GM18870 (cell line): ENCODE results near the gene EDAR.

Source experiments
- ATAC-seq: cut with Tn5 transposase; IDR thresholded peaks from one replicate; pipeline ENCODE4 v1.9.1; 2021; ENCODE audit warnings: moderate library complexity; ENCODE audit not compliant: unreplicated experiment

Gene EDAR

DNA sequence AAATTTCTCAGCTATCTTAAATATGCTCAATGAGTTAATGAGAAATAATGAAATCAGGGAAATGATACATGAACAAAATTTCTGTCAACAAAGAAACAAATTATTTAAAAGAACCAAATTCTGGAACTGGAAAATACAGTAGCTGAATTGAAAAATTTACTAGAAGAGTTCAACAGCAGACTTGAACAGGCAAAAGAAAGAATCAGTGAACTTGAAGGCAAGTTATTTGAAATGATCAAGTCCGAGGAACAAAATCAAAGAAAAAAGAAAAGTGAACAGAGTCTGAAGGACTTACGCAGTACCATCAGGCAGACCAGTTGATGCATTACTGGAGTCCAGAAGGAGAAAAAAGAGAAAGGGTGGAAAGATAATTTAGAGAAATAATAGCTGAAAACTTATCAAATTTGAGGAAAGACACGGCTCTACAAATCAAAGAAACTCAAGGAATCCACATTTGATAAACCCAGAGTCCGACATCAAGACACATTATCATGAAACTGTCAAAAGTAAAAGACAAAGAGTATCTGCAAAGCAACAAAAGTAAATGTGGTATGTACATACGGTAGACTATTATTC, 118.9 kb downstream of the EDAR start:
- ATAC-seq, result no peak

DNA sequence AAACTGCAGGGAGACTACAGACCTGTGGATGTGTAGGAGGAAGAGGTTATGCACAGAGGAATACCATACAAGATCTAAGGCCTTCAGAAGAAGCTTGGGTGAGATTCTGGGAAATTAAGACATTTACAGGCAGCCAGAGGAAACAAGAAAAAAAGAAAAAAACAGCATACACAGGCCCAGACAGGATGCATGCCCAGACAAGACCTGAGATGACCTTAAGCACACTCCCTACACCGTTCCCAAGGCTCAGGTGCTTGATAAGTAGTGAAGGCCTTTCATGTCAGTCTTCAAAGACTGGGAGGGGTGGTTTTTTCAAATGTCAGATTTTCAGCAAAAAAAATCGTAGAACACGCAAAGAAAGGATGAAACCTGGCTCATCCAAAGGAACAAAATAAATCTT, 119.5 kb downstream of the EDAR start:
- ATAC-seq, result no peak

DNA sequence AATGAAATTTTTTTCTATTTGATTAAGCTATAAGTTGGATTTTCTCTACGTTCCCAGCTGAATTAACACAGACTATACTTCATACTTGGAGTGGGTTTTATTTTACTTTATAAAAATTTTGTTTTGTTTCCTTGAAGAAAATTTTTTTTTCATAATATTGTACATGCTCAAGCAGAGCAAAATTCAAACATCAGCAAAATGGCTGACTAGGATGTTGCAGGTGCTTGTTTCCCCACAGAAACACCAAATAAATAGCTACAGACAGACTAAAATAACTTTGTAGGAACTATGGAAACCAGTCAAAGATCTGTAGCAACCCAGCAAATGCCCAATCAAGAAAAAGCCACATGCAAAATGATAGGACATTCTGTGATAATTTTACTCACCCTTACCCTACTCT, 120.1 kb downstream of the EDAR start:
- ATAC-seq, result no peak

DNA sequence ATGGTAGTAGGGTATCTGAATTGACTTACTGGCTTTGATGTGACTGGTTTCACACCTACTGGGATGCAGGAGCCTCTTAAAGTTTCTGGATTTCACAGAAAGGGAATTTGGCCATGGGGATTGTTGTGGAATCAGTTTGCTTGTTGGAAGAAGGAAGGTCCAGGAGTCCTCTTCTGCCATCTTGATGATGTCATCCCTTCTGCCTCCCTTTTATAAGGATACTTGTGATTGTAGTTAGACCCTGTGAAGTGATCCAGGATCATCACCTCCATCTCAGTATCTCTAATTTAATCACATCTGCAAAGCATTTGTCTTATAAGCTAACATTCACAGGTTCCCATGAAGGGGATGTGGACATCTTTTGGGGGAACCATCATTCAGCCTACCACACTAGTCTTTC, 123.0 kb downstream of the EDAR start:
- ATAC-seq, result no peak

DNA sequence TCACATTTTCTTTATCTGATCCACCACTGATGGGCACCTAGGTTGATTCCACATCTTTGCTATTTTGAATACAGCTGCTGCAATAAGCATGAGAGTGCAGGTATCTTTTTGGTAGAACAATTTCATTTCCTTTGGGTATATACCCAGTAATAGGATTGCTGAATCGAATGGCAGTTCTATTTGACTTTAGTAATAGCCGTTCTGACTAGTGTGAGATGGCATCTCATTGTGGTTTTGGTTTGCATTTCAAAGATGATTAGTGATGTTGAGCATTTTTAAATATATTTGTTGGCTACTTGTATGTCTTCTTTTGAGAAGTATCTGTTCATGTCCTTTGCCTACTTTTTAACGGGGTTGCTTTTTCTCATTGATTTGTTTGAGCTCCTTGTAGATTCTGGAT, 130.1 kb downstream of the EDAR start:
- no peak for ATAC-seq

DNA sequence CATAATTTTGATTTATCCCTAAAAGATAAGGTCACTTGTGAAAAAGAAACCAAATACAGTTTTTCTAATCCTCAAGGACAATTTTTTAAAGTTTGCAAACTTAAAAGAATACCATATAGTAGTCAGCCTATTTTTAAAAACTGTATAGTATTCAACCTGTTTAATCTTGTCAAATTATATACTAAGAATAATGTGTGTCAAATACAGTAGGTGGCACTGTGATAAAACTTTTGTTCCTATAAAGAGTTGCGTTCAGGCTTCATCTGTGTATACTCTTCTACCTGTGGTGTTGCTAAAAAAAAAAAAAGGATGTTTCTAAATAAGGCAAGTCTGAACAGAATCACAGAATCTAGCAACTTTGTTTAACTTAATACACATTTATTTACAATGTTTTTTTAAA, 133.8 kb downstream of the EDAR start:
- ATAC-seq, result no peak

DNA sequence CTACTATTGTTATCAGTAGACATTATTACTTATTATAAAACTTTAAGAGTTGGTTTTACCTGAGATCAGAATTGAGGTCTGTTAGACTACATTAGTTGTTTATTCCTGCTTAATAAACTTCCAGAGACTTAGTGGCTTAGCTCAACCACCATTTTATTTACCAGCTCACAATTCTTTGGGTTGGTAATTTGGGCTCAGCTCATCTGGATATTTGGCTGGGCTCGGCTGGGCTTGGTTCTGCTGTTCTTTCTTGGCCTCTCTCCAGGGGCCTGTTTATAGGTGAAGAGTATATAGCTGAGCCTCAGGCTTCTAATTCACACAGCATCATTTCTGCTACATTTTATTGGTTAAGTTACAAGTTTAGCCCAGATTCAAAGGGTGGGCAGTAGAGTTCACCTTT, 134.5 kb downstream of the EDAR start:
- no peak for ATAC-seq

DNA sequence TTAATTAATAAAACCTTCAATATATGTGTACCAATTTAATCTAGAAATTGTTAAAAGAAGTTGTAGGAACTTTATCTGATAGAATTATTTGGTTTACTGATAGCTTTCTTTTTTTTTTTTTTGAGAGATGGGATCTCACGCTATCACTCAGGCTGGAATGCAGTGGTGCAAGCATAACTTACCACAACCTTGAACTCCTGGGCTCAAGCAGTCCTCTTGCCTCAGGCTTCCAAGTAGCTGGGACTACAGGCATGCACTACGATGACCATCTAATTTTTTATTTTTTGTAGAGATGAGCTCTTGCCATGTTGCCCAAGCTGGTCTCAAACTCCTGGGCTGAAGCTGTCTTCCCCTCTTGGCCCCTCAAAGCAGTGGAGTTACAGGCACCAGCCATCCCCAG, 135.6 kb downstream of the EDAR start:
- no peak for ATAC-seq

DNA sequence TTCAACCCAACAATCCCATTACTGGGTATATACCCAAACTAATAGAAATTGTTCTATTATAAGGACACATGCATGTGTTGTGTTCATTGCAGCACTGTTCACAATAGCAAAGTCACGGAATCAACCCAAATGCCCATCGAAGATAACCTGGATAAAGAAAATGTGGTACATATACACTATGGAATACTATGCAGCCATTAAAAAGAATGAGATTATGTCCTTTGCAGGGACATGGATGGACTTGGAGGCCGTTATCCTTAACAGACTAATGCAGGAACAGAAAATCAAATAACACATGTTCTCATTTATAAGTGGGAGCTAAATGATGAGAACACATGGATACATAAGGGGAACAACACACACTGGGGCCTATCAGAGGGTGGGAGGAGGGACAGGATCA, 136.6 kb downstream of the EDAR start:
- ATAC-seq, result no peak

DNA sequence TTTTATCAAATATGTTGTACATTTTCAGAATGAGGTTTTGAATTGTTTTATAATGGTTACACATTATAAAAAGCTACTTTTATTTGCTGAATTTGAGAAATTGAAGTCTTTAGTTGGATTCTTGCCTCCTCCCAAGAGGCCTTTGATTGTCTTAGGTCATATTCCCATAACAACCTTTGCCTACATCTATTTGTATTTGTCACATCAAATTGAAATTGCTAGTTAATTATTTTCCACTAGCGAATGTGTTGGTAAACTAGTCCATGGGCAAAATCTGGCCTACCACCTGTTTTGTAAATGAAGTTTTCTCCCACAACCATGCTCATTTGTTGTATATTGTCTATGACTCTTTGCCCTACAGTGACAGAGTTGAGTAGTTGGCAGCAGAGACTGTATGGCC, 142.0 kb downstream of the EDAR start:
- no peak for ATAC-seq

DNA sequence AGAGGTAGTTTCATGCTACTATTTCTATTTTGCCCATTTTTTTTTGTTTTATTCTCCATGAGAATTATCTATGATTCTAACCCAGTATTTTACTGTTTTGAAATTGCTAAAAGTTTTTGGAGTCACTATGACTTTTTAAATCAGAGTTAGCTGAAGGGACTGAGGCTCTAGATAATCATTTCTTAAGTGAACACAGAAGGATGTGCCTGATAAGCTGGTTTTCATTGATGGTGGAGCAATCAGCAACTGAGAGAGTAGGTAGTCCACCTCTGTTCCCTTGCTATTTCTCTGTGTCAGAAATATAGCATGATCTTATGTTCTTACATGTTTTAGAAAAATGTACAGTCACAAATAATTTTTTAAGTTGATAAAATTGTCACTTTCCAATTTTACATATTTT, 143.1 kb downstream of the EDAR start:
- no peak for ATAC-seq
